Activated CD8-positive, alpha-beta T cell treated with anti-CD3 and anti-CD28 coated beads, Interleukin-2, amount 10 ng/mL, durations not matched to agents 7 days and 5 days (primary cell): ENCODE measurements around the gene CBX7. TPM values are rescaled to one million over a fixed set of nuclear protein-coding genes. Genes with fewer than 3 reads are reported as not detected.

Experiments
- ATAC-seq: fragments of 150-1000 bp; cut with Tn5 transposase; one replicate; pipeline ENCODE4 v1.10.0; 2021; ENCODE audit warnings: moderate library complexity
- CTCF ChIA-PET: fragments of 350-600 bp; sonication (Branson Sonifier 250); formaldehyde crosslinking; loops from one replicate; lab custom pipeline; 2021; ENCODE audit warnings: antibody characterized with exemption; lab: Charles Lee
- POLR2A ChIA-PET: fragments of 350-600 bp; sonication (Branson Sonifier 250); formaldehyde crosslinking; loops from one replicate; lab custom pipeline; 2021; ENCODE audit warnings: antibody characterized with exemption; lab: Charles Lee
- DNase-seq: peaks from one replicate; pipeline ENCODE4 v3.0.0-alpha.2; 2020
- H3K27ac Mint-ChIP-seq: one replicate; pipeline ENCODE4 v1.8.0; 2021; ENCODE audit warnings: mild to moderate bottlenecking, mixed read lengths
- H3K27me3 Mint-ChIP-seq: one replicate; pipeline ENCODE4 v1.8.0; 2021; ENCODE audit warnings: low read depth, mixed read lengths
- H3K36me3 Mint-ChIP-seq: one replicate; pipeline ENCODE4 v1.8.0; 2021; ENCODE audit warnings: low read depth, mixed read lengths
- H3K4me1 Mint-ChIP-seq: one replicate; pipeline ENCODE4 v1.8.0; 2021; ENCODE audit warnings: low read depth, mixed read lengths
- H3K4me3 Mint-ChIP-seq: one replicate; pipeline ENCODE4 v1.8.0; 2021; ENCODE audit warnings: mild to moderate bottlenecking, mixed read lengths
- H3K9me3 Mint-ChIP-seq: one replicate; pipeline ENCODE4 v1.8.0; 2022; ENCODE audit warnings: mixed read lengths; ENCODE audit not compliant: insufficient read depth
- total RNA-seq, 2 experiments: library from RNA; stranded (reverse); gene quantifications; one replicate each; pipeline ENCODE4 v1.2.3, GENCODE V29; 2021

The CBX7 gene
- total RNA-seq, 2 experiments from 2014 or later, result 8.6 to 8.7 TPM

DNA sequence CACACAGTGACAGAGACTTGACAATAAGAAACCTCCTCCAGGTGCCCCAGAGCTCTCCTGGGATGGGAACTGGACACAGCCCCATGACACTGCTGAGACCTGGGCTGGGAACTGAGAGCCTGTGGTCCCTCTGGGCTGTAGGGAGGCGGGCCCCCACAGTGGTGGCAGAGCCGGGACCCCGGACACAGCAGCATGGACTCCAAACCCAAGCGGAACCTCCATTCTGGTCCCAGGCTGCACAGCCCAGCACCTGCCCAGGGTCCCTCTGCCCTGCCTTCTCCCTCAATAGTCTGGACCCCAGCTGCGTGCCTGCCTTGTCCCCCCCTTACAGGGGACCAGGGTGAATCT is 63.8 kb downstream of the CBX7 start:
- Mint-ChIP-seq H3K27ac (peak overlapping the region; percentile 100), H3K4me1 (peaks cover 93% of the 10 kb centered on the region), H3K9me3 (no peaks in the 10 kb centered on the region), H3K4me3 (no peak overlapping the region), H3K27me3 (no peaks in the 10 kb centered on the region), H3K36me3 (peaks cover 63% of the 10 kb centered on the region)
- ChIA-PET CTCF (interaction anchor here (1.1 to 2.5 kb wide), 5 partner anchors 9 to 440 kb away, joined by 3 to 7 read pairs (median 5); partner anchors contain the start of gene APOBEC3G), POLR2A (interaction anchor here (1.0 to 2.2 kb wide), 5 partner anchors 8 to 383 kb away, joined by 3 to 8 read pairs (median 3); partner anchors contain the start of genes APOBEC3H and GTPBP1)
- ATAC-seq, result no peak
- no peak for DNase-seq

DNA sequence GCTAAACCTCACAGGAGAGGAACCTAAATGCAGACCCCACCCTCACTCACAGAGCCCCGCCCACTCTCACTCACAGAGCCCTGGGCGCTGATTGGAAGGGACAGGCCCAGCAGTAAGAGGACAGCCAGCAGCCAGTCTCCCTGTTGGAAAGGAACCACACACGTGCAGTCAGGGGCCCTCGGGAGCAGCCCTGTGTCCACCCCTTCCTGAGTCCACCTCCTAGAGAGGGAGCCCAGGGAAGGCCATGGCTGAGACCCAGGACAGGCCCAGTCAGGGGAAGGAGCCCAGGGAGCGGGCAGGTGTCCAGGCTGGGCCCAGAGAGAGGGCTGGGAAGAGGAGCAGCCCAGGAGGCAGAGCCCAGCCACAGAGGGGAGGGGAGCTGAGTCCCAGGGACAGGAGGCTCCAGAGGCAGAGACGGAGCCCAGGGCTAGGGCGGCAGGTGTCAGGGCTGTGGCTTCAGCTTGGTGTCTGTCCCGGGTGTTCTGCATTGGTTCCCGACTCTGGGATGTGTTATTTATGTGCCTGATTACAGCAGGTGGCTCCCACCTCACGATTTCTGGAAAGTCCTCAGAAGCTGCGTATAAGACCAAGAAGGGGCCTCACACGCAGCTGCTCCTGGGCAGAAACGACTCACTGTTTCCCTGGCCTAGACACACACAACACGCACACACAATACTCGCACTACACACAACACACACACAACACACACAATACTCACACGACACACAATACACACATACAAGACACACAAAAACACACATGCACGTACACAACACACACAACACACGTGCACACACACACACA is 64.4 kb downstream of the CBX7 start:
- H3K36me3 Mint-ChIP-seq, result peaks cover 69% of the 10 kb centered on the region

DNA sequence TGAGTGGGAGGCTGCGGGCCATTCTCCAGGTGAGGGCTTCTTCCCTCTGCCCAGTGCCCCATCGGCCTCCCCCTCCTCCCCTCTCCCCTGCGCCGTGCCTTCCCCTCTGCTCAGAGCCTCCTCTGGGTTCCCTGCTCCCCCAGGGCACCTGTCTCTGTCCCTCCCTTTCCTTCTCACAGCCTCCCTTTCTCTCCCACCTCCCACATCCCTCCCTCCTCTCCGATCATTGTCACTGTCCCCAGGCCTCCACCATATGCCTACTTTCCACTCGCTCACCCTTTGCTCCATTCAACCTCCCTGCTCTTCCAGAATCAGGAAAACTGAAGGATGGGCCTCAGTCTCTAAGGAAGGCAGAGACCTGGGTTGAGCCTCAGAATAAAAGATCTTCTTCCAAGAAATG is 65.4 kb downstream of the CBX7 start:
- Mint-ChIP-seq H3K4me1 (peaks cover 94% of the 10 kb centered on the region), H3K9me3 (no peaks in the 10 kb centered on the region), H3K27me3 (no peaks in the 10 kb centered on the region), H3K27ac (peak overlapping the region; percentile 94), H3K4me3 (no peak overlapping the region), H3K36me3 (peaks cover 76% of the 10 kb centered on the region)
- ChIA-PET POLR2A (interaction anchor here (2.2 kb wide), 1 partner anchor 12 kb away, joined by 8 read pairs; no protein-coding TSS in a partner anchor), CTCF (no interaction called here)
- DNase-seq (no peak), ATAC-seq (no peak)

More for the DNA sequence above, 64.4 kb downstream of the CBX7 start:
- peak overlapping the region; percentile 100 for H3K27ac Mint-ChIP-seq
- H3K4me3 Mint-ChIP-seq, result no peak overlapping the region
- H3K9me3 Mint-ChIP-seq, result no peaks in the 10 kb centered on the region
- POLR2A ChIA-PET, result interaction anchor here (1.0 to 2.2 kb wide), 5 partner anchors 9 to 383 kb away, joined by 3 to 8 read pairs (median 3); partner anchors contain the start of genes APOBEC3H and GTPBP1
- peaks cover 94% of the 10 kb centered on the region for H3K4me1 Mint-ChIP-seq
- no peak for ATAC-seq
- CTCF ChIA-PET, result interaction anchor here (1.1 to 2.5 kb wide), 4 partner anchors 8 to 441 kb away, joined by 3 to 6 read pairs (median 5); no protein-coding TSS in a partner anchor
- DNase-seq, result no peak
- H3K27me3 Mint-ChIP-seq, result no peaks in the 10 kb centered on the region

DNA sequence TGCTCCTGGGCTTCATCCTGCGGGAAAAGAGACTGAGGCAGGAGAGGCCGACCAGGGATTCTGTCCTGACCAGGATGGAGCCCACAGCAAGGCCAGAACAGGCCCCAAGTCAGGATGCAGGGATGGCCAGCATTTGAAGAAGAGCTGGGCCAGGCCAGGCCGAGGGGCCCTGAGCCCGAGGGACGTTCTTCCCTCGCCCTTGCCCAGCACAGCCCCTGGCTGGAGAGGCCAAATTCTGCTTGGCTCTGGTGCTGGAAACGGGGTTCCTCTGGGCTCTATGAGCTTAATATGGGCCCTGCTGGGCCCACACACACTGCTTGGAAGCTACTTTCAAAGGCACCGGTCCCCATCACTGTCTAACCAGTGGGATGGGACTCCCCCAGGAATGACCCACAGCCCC is 67.8 kb downstream of the CBX7 start:
- peaks cover 82% of the 10 kb centered on the region for H3K36me3 Mint-ChIP-seq
- H3K9me3 Mint-ChIP-seq, result no peaks in the 10 kb centered on the region
- H3K4me3 Mint-ChIP-seq, result no peak overlapping the region
- DNase-seq (no peak), ATAC-seq (no peak)
- H3K27ac Mint-ChIP-seq, result peak overlapping the region; percentile 60
- no peaks in the 10 kb centered on the region for H3K27me3 Mint-ChIP-seq
- ChIA-PET CTCF (no interaction called here), POLR2A (interaction anchor here (0.7 to 1.4 kb wide), 3 partner anchors 13 to 307 kb away, joined by 3 to 4 read pairs (median 3); partner anchors contain the start of gene APOBEC3H)
- peaks cover 92% of the 10 kb centered on the region for H3K4me1 Mint-ChIP-seq

DNA sequence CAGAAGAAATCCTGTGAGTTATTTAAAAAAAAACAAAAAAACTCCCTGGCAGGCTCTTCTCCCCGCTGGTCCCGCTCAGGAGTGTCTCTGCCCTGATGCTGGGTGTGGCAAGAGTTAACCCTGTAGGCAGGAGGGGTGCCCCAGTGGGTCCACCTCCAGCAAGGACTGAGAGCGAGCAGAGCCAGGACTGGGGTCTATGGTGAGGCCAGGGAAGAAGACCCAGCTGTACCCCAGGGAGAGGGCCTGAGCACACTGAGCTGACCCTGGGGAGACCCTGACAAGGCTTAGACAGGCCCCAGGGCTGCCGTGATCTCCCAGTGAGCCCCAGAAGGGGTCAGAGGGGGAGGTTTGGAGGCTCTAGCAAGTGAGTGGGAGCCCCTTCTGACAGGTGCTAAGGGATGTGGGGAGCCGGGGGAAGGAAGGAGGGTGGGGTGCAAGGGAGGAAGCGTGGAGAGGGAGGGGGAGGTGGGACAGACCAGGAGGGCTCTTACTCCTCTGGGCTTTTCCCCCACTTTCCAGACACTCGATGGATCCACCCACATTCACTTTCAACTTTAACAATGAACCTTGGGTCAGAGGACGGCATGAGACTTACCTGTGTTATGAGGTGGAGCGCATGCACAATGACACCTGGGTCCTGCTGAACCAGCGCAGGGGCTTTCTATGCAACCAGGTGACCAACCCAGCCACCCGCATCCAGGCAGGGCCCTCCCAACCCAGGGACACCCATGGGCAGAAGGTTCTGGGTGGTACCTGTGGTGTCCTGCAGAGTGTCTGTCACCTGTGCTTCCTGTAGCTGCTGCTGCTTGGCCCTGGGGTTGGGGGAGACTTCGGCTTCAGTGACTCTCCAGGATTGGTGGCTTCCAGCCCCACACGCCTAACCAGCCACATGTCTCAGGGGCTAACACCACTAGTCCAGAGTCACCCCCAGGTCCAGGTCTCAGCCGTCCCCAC is 69.0 kb downstream of the CBX7 start:
- peaks cover 84% of the 10 kb centered on the region for H3K4me1 Mint-ChIP-seq
- H3K4me3 Mint-ChIP-seq, result no peak overlapping the region
- no peaks in the 10 kb centered on the region for H3K9me3 Mint-ChIP-seq
- ChIA-PET CTCF (no interaction called here), POLR2A (no interaction called here)
- peaks cover 83% of the 10 kb centered on the region for H3K36me3 Mint-ChIP-seq
- H3K27me3 Mint-ChIP-seq, result no peaks in the 10 kb centered on the region
- DNase-seq (no peak), ATAC-seq (no peak)
- H3K27ac Mint-ChIP-seq, result peak overlapping the region; percentile 84

DNA sequence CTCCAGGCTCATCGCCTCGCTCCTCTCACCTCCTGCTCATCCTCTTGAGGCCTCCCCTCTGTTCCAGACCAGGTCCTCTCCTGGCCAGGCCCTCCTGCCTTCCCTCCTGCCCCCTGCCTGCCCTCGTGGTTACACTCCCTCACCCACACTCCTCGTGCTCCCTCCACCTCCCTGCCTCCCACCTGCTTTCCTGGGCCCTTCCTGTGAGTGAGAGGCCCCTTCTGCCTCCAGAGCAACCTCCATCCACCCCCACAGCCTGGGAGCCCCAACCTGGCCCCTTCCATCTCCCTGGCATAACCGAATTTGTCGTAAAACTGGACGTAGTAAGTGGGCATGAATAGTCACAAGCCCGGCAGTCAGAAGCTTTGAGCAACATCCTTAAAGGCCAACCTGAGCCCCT is 70.9 kb downstream of the CBX7 start:
- Mint-ChIP-seq H3K9me3 (no peaks in the 10 kb centered on the region), H3K4me3 (peak overlapping the region; percentile 18), H3K27ac (peak overlapping the region; percentile 84), H3K4me1 (peaks cover 71% of the 10 kb centered on the region), H3K36me3 (peaks cover 79% of the 10 kb centered on the region), H3K27me3 (no peaks in the 10 kb centered on the region)
- ChIA-PET POLR2A (no interaction called here), CTCF (interaction anchor here (1.2 kb wide), 1 partner anchor 36 kb away, joined by 3 read pairs; no protein-coding TSS in a partner anchor)
- ATAC-seq (no peak), DNase-seq (no peak)

DNA sequence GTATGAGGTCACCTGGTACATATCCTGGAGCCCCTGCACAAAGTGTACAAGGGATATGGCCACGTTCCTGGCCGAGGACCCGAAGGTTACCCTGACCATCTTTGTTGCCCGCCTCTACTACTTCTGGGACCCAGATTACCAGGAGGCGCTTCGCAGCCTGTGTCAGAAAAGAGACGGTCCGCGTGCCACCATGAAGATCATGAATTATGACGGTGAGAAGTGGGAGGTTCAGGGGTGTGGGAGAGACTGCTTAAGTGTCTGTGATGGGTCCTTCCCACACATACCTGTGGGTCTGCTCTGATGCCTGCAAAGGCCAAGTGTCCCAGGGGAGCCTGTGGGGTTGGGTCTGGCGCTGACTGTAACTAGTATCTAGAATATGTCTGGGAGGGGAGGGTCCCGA is 71.5 kb downstream of the CBX7 start:
- ATAC-seq (no peak), DNase-seq (no peak)
- peaks cover 70% of the 10 kb centered on the region for H3K4me1 Mint-ChIP-seq
- H3K9me3 Mint-ChIP-seq, result no peaks in the 10 kb centered on the region
- H3K27ac Mint-ChIP-seq, result peak overlapping the region; percentile 84
- H3K36me3 Mint-ChIP-seq, result peaks cover 73% of the 10 kb centered on the region
- H3K4me3 Mint-ChIP-seq, result peak overlapping the region; percentile 36
- ChIA-PET POLR2A (interaction anchor here (1.3 kb wide), 1 partner anchor 9 kb away, joined by 4 read pairs; no protein-coding TSS in a partner anchor), CTCF (interaction anchor here (1.0 to 2.1 kb wide), 3 partner anchors 8 to 211 kb away, joined by 3 to 6 read pairs (median 3); no protein-coding TSS in a partner anchor)
- no peaks in the 10 kb centered on the region for H3K27me3 Mint-ChIP-seq

Other genes with a start within 250 kb of the CBX7 start
- gene APOBEC3A, start 195.1 kb downstream of the CBX7 start, total RNA-seq, result not detected
- 10 to 100 TPM; 12.1 to 13.3 TPM for gene APOBEC3B, start 170.3 kb downstream of the CBX7 start, total RNA-seq
- gene APOBEC3C, start 138.4 kb downstream of the CBX7 start, total RNA-seq, result 100 to 1,000 TPM; 138 to 147 TPM
- gene APOBEC3D, start 131.6 kb downstream of the CBX7 start, total RNA-seq, result 10 to 100 TPM; 49.1 to 51.5 TPM
- gene APOBEC3F, start 111.8 kb downstream of the CBX7 start, total RNA-seq, result 10 to 100 TPM; 43.1 to 48.8 TPM
- gene APOBEC3G, start 75.4 kb downstream of the CBX7 start, total RNA-seq, result 100 to 1,000 TPM; 134 to 138 TPM
- 10 to 100 TPM; 82.8 to 89.7 TPM for gene APOBEC3H, start 55.4 kb downstream of the CBX7 start, total RNA-seq
- under 1 TPM; 0.18 to 0.34 TPM for gene PDGFB, start 92.3 kb upstream of the CBX7 start, total RNA-seq
- gene RPL3, start 166.9 kb upstream of the CBX7 start, total RNA-seq, result 1,000 to 10,000 TPM; 1,693 to 1,717 TPM
- under 1 TPM; 0.24 to 0.37 TPM for gene SYNGR1, start 197.3 kb upstream of the CBX7 start, total RNA-seq
- 10 to 100 TPM; 27.0 to 28.5 TPM for gene TAB1, start 247.1 kb upstream of the CBX7 start, total RNA-seq